Measurements from ENCODE around the gene PSMA6.

GRCh38 chr14:35244542-35244941, 47.6 kb upstream of the PSMA6 start:
- TF ChIP-seq DNMT1 (CRISPR knock-in tag; IDR thresholded peaks at IDR 0.05) (no peak), NFE2L1 (CRISPR knock-in tag; IDR thresholded peaks at IDR 0.05; ENCODE audit: borderline replicate concordance) (no peak), JUN (CRISPR knock-in tag; IDR thresholded peaks at IDR 0.05) (no peak), ZNF230 (CRISPR knock-in tag; IDR thresholded peaks at IDR 0.05) (no peak), ZNF777 (CRISPR knock-in tag; IDR thresholded peaks at IDR 0.05) (no peak), CBX2 (IDR thresholded peaks at IDR 0.05; ENCODE audit: low read depth, low read length) (no peak), CBX2 (CRISPR knock-in tag; IDR thresholded peaks at IDR 0.05; ENCODE audit: low read depth) (no peak), RFX5 (IDR thresholded peaks at IDR 0.05; ENCODE audit: low read depth, low read length) (no peak), ZZZ3 (CRISPR knock-in tag; IDR thresholded peaks at IDR 0.05; ENCODE audit: borderline replicate concordance) (no peak), REST (IDR thresholded peaks at IDR 0.05; ENCODE audit: borderline replicate concordance in 1 of 2, low read depth in 1 of 2, low read length in 2 of 2) (no peak), ZNF280B (CRISPR knock-in tag; IDR thresholded peaks at IDR 0.05; ENCODE audit: borderline replicate concordance) (no peak), MAFG (CRISPR knock-in tag; IDR thresholded peaks at IDR 0.05) (no peak), CTCF (CRISPR knock-in tag; IDR thresholded peaks at IDR 0.05) (no peak), HNRNPUL1 (IDR thresholded peaks at IDR 0.05; ENCODE audit: low read depth, low read length) (no peak), MTA1 (CRISPR knock-in tag; IDR thresholded peaks at IDR 0.05; ENCODE audit: borderline replicate concordance) (no peak)
